T-helper 22 cell (primary cell): ENCODE data around the gene OBP2A.
"Not testable (repeated sequence)": the region's sequence is repeated elsewhere in the genome, so short reads cannot be mapped to it uniquely, and the experiment has no call there.

Experiments
- DNase-seq: peaks from one replicate; pipeline ENCODE4 v3.0.0-alpha.2; 2020; ENCODE audit warnings: low read depth

Gene OBP2A, protein sequence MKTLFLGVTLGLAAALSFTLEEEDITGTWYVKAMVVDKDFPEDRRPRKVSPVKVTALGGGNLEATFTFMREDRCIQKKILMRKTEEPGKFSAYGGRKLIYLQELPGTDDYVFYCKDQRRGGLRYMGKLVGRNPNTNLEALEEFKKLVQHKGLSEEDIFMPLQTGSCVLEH

DNA sequence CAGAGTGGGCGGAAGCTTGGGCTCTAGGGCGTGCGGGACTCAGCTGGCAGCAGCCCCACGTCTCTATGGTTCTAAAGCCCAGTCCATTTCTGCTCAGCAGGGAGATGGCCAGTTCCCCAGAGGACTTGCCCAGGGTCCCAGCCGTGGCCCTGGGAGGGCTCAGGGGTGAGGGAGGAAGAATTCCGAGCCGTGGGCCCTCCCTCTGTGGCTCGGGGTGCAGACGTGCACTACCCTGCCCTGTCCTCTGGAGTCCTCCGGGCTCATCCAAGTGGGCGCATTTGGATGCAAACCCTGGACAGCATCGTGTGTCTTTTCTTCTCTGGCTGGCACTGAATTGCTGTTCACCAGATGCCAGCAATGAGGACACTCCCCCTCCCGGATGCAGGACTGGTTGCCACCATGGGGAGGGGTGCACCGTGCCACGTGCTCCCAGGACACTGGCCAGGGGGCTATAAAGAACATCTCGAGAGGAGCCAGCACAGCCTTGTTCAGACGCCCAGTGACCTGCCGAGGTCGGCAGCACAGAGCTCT, at the start of gene OBP2A:
Gene OBP2A (plus strand): TSS at position 481 of the 531 bp plus-strand sequence. CDS start 55 bp downstream, outside the sequence.
- not testable (repeated sequence) for DNase-seq

DNA sequence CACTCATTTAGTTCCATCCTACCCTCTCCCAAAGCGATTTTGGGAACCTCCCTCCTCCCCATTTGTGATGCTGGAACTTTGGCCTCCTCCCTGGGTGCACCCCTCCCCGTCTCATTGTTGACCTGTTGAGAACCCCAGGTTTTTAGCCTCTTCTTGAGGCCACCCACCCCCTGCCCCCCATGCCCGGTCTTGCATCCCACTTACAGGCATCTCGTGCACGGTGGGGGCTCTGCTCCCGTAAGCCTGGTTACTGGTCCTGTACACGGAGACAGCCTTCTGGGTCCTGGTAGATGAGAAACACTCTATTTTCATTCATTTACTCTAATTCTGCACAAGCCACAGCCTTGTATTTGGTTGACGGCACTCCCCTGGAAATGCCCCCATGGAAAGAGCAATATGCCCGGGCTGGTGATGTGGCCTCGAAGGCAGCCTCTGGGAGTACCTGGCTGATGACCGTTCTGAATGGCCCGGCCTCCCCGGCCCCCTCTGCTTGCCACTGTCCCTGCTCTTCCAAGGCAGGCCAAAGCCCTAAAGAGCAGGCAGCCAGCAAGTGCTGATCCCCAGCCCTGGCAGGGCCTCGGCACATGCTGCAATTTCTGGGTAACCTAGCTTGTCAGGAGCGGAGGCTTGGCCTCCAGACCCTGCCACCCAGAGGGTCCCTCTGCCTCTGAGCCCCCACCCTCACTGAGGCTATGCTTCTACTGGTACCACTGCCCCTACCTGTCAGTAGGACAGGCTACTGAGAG, 47.4 kb upstream of the OBP2A start:
- no peak for DNase-seq

DNA sequence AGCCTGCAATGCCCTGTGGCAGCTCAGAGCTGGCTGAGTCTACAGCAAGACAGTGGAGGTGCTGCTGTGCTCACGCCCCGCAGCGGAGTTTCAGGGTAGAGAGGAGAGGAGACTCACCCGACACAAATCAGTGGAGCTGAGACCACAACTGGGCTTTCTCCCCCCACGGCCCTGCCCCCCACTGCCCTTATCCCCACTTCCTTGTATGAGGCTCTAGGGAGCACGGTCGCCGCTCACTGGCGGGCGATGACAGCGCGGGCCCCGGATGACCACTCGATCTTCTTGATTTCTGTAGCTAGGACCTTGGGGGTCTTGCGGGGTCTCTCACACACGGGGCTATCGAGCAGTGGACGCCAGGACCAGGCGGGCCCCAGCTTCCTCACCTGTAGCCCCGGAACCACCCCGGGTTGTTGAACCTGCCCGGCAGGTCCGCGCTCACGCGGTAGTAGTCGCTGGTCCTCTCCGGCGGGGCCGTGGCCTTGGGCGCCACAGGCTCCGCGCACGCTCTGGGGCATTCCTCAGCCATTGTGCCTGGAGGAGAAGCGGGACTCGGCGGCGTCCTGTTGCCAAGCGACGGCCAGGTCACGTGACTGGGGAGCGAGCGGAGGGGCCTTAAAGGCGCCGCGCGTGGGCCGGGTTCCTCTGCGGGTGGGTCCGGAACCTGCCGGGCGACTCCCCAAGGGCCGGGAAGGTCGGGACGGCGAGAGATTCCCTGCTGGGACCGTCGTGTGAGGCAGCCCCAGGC, 46.4 kb upstream of the OBP2A start:
- peak; percentile 85 for DNase-seq

DNA sequence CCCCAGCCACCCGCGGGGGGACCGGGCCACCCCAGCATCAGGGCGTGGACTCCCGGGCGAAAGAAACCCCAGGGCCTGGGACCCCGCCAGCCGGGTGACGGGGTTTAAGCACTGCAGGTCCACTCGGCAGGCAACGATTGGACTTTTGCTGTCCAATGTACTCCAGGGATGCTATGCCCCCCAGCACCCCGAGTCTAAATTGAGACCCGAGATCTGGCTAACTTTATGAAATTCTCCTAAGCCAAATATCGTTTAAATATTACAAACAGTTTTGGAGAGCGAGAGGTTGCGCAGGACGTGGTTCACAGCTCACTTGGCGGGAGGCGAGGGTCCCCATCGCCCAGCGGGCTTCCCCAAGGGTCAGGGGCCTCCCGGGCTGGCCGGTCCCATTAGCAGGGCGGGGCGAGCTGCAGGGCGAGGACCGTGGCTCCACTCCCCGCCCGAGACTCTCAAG, 45.8 kb upstream of the OBP2A start:
- DNase-seq = no peak

DNA sequence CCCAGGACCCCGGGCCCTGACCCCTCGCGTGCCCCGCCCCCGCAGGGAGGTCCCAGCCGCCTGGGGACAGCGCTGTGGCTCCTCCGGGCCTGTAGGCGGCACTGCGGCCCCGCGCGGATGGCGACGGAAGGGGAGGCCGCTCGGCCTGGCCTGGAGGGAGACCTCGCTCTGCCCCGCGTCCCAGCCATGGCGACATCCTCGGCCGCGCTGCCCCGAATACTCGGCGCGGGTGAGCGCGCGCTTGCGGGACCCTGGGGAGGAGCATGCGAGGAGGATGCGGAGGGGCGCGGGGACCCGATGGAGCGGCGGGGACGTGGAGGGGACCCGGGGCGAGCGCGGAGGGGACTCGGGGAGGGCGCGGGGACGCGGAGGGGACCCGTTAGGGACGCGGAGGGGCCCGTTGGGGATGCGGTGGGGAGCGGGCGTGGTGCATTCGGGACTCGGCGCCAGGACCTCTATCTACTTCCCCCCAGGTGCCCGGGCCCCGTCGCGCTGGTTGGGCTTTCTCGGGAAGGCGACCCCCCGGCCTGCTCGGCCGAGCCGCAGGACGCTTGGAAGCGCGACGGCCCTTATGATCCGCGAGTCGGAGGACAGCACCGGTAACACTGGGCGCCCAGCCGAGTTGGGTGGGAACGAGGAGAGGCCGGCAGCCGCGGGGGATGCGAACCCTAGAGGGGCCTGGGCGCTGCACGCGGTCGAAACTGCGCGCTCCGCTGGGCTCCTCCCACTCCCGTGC, 45.2 kb upstream of the OBP2A start, which contains the start of gene MRPS2:
Gene MRPS2 (plus strand): TSS at position 158 of the 736 bp plus-strand sequence. CDS start 29 bp downstream, at position 187.
- DNase-seq = peak; percentile 67

DNA sequence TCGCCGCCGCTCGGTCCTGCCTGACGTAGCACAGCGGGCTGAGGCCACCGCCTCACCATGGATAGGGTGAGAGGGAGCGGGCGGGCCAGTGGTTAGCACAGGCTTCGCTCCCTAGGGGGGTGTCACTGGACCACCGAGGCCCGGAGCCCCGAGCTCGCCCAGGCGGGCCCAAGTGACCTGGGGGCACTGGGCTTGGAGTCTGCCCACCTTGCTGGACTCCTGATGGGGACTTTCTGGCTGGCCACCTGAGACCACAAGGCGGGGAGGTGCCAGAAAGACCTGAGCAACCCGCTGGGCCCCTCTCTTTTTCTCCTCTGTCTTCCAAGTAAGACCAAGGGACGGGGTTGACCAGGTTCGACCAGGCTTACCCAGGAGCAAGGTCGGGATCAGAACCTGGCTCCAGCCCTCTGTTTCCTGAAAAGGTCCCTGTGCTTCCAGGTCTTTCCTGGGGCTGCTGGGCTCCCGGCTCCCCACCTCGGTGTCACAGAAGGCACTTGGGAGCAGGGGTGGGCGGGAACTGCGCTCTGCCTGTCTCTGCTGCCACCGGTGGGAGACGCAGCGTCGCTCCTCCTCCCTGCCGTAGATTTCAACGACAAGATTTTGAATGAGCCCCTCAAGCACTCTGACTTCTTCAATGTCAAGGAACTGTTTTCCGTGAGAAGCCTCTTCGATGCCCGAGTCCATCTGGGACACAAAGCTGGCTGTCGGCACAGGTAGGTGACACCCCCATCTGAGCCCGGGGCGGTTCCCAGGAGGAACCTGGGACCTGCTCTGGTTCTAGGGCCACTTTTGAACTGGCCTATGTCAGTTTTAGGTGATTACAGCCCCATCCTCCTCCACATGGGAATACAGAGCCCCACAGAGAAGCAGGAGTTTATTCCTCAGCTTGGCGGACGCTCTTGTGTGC, 44.4 kb upstream of the OBP2A start:
- DNase-seq = no peak

DNA sequence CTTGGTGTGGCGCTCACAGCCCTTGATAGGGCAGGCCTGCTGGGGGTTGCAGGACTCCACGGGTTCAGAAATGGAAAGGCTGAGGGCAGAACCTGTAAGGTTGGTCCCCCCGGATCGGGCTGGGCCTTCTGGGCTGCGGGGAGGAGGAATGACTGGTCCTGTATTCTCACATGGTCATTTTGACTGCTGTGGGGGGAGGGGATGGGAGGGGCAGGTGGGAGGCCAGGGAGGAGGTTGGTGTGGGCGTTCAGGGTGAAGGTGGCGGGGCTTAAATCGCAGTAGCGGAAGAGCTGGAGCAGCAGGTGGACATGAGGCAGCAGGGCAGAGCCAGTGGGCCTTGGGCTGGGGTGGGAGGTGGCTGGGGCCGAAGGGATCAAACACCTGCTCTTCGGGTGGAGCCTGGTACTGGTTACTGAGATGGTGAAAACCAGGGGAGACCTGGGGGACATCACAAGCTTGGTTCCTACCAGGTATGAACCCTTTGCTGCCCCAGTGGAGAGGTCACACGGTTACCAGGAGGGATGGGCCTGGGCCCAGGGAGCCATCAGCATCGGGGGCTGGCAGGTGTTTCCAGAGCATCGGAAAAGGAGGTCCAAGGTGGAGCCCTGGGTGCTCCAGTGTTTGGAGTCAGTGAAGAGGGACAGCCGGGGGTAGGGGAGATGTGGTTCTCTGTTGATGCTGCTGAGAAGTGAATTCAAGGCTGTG, 43.6 kb upstream of the OBP2A start:
- no peak for DNase-seq

DNA sequence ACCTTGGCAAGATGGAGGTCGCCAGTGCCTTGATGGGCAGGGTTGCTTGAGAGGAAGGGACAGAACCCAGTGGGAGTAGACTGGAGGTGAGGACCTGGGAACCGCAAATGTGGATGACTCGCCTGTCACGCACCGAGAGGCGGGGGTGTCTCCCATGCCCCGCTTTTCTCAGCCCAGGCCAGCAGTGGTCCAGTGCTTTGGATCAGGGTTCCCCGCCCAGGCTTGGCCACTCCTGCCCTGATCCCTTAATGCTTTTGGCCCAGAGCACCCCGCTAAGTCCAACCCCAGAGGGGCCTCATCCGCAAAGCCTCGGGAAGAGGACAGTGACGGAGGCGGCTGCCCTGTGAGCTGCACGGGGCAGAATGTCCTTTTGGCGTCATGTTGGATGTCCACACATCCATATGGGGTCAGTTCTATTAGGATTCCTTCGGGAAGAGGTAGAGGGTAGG, 43.0 kb upstream of the OBP2A start:
- no peak for DNase-seq

DNA sequence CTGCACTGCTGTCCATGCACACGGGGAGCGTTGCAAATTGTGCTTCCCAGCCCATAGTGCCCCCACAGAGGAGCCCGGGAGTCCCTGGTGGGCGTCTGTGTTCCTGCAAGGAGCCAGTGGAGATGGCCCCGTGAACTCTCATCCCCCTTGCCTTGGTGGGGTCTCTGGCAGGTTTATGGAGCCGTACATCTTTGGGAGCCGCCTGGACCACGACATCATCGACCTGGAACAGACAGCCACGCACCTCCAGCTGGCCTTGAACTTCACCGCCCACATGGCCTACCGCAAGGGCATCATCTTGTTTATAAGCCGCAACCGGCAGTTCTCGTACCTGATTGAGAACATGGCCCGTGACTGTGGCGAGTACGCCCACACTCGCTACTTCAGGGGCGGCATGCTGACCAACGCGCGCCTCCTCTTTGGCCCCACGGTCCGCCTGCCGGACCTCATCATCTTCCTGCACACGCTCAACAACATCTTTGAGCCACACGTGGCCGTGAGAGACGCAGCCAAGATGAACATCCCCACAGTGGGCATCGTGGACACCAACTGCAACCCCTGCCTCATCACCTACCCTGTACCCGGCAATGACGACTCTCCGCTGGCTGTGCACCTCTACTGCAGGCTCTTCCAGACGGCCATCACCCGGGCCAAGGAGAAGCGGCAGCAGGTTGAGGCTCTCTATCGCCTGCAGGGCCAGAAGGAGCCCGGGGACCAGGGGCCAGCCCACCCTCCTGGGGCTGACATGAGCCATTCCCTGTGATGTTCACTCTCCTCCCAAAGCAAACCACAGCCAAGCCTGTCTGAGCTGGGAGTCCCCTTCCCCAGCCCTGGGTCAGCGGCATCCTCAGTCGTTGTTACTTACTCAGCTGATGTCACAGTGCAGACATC, 42.3 kb upstream of the OBP2A start:
- no peak for DNase-seq

DNA sequence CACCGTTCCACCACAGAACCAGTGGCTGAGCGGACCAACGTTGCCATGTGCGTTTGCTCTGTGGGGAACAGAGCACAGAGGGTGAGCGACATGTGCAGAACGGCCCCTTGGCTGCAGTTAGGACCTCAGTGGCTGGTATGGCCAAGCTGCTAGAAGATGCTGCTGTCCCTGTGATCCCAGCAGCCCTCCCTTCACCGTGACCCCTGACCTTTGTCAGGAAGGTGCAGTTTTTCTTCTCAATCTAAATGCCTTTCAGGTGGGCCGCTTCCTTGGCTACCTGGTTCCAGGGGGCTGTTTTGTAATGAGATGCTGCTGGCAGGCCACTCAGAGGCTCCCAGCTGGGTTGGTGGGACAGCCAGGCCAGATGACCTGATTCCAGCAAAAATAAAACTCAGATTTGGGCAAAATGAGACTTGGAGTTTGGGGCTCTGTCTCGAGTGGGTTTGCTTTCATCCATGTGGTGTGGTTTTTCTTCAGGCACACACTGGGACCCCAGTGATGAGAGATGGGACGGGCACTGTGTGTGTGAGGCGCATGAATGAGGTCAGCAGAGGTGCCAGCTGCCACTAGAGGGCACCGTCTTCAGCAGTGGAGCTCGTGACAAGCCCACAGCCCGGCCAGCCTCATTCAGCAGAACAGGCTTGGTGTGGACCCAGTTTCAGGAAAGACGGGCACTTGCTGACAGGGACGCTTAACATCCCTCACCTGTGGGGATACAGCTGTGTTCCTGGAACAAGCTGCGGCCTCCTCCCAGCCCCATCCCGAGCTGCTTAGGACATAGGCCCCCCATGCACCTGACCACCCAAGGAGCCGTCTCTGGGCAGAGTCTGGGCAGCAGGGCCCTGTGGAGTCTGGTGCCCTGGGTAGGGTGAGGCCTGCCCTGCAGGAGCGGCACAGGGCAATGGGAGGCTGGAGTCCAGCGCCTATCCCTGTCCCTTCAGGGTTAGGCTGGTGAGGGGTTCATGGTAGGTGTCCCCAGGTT, 41.4 kb upstream of the OBP2A start:
- DNase-seq = no peak

DNA sequence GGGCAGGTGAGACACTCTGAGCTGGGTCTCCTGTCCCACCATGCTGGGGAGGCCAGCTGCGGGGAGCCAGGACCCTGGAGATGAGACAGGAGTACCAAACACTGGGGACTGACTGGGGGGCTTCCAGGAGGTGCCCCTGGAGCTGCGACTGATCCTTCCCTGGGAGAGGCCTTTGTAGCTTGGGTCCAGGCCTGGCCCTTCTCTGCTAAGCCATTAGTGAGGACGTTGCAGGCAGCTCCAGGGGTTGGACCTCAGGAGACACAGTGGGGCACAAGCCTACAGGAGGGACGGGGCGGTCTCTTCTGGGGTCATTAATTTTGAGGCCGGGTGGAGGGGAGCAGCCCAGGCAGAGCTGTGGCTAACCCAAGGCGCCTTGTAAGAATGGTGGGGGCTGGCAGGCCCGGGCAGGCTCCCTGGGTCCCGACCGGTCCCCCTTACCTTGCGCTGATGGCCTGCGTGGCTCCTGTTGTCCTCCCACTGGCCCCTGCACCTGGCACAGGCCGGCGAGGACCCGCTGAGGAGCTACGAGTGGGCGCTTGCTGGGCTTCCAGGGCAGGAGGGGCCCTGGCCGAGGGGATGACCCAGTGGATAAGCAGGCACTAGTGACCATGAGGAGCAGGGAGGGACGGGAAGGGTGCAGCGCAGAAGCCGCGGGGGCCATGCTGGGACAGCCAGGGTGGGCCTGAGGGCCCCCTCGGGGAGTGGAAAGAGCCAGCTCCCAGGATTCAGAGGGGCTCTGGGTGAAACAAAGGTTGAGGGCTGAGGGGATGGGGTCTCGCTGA, 40.3 kb upstream of the OBP2A start:
- no peak for DNase-seq

DNA sequence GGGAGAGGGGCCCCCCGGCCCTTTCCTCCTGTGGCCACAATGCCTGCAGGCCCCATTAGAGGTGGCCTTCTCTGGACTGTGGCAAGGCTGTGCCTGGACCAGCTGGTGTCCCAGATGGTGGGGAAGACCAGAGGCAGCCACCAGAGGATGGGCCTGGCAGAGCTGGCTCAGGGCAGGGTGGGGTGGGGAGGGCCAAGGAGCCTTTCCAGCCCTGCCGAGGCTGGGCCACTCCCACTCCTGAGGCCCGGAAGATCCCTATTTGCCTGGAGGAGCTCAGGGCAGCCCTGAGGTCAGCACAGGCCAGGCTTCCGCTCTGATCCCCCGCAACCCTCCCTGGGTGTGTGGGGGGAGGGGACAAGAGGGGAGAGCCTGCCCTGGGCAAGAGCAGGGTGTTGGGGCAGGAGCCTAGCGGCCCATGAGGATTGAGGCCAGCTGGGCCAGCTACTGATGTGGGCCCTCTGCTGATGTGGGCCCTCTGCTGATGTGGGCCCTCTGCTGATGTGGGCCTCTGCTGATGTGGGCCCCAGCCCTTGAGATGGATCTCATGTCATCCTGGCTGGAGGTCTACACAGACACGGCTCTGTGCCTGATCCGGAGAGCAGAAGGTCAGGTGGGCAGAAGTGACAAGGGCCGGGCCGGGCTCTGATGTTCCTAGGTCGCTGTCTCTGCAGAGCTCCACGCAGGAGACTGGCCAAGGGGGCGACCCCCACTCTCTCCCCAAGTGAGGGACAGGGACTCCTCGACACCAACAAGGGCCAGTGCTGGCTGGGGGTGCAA, 39.4 kb upstream of the OBP2A start:
- DNase-seq = no peak

DNA sequence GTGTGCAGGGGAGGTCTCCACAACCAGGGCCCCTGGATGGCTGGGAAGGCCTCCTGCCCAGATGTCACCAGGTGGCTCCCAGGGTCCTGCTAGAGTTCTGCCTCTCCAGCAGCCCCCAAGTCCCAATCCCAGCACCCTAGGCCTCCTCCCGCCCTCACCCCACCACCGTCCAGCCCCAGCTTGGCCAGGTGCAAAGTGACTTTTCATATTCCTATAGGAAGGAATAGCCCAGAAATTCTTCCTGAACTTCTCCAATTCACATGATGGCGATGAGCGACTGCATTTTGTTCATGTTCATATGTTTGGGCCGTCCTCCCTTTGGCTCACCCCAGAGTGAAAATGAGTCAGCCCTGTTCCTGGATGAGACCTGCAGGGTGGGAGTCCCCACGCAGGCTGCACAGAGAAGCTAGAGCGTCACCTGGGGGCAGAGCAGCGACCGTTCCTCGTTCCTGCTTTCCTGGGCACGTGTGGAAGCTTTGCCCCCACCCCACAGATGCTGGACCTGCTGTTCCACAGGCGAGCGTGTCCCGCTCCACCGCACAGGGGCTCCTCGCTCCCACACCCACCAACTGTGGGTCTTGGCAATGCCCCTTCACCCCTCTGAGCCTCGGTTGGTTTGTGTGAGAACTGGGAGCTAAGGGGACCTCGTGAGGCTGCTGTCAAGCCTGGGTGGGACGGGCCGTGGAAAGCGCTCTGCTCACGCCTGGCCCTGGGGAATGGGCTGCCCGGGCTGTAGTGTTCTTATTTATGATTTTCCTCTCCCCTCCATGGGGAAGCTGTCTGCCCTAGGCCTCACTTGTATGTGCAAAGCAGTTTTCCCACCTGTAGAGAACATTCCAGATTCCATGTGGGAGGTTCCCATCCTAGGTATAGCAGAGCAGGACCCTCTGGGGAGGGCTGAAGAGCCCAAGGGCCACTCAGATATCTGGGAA, 38.6 kb upstream of the OBP2A start:
- DNase-seq = no peak

DNA sequence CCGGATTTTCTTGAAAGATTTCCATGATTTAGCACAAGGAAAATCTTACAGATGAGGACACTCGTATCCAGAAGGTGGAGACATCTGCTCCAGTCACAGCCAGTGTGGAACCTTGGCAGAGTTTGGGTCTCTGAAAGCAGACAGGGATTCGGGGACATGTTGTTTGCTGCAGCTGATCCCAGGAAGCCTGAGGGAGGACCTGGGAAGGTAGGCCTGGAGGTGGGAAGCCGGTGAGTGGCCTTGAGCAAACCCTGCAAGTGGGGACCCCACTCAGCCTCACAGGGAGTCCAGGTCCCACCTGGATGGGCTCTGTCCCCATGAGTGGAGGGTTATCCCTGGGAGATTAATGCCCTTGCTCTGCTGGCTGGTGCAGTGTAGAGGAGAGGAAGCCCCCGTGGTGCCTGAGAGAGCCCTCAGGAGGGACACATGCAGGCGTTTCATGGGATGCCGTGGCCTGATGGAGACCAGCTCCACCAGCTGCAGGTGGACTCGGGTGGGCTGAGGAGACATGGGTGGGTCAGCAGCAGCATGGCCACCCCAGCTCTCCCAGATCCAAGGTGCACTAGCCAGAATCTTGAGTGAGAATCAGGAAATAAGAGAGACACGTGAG, 37.6 kb upstream of the OBP2A start:
- no peak for DNase-seq

DNA sequence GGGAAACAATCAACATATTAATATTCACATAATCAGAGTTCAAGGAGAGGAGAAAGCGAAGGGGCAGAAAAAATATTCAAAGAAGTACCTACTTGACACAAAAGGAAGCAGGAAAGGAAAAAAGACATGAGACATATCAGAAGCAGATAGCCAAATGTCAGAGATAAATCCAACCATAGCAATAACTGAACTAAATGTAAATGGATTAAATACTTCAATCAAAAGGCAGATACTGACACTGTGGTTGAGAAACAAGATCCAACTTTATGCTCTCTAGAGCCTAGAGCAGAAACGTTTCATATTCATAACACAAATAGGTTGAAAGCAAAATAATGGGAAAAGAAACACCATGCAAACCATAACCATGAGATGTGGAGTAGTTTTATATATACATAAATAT, 36.5 kb upstream of the OBP2A start:
- no peak for DNase-seq
